ENCODE measurements around the gene NDUFB11.

- TF ChIP-seq POLR2AphosphoS5 (IDR thresholded peaks at IDR 0.05; ENCODE audit: borderline replicate concordance, low read depth, low read length), result no peak
- TF ChIP-seq EZH2 (IDR thresholded peaks at IDR 0.05), result no peak
- no peak for TF ChIP-seq FOXP2 (optimal IDR thresholded peaks at IDR 0.05; ENCODE audit: control extremely low read depth, extremely low read length, insufficient read depth)
These were observed 18.6 kb upstream of the NDUFB11 start for GRCh38 chrX:47162927-47163583.

Data from SK-N-MC (cell line).